ENCODE results near the gene KCNK1. TPM values are rescaled to one million over a fixed set of nuclear protein-coding genes. Genes with fewer than 3 reads are reported as not detected.
"Not testable (repeated sequence)": the region's sequence is repeated elsewhere in the genome, so short reads cannot be mapped to it uniquely, and the experiment has no call there.

The KCNK1 gene
- polyA plus RNA-seq, 1 donor from 2014 or later: 1.8 TPM

GRCh38 chr1:233609926-233610325 is 4.0 kb upstream of the KCNK1 start:
- H3F3A ChIP-seq (ENCODE audit: insufficient read depth, low read length, poor library complexity, severe bottlenecking): no peaks in the 10 kb centered on the region
- H3K27me3 ChIP-seq (ENCODE audit: insufficient read depth, low read depth, low read length): peaks cover 39% of the 10 kb centered on the region
- no peak overlapping the region for H3K4me3 ChIP-seq (ENCODE audit: low read length)
- H3K27ac ChIP-seq (ENCODE audit: low read length): no peak overlapping the region
- H3K9ac ChIP-seq (ENCODE audit: low read length): no peak overlapping the region
- H3K79me2 ChIP-seq (replicated peaks; ENCODE audit: insufficient read depth, low read length): no peaks in the 10 kb centered on the region
- no peak overlapping the region for H3K4me2 ChIP-seq (ENCODE audit: low read length)
- no peaks in the 10 kb centered on the region for H3K9me2 ChIP-seq (ENCODE audit: insufficient read depth, low read length)
- no peaks in the 10 kb centered on the region for H4K20me1 ChIP-seq (ENCODE audit: insufficient read depth)
- no peak overlapping the region for H2AFZ ChIP-seq (ENCODE audit: low read depth, low read length)
- H3K36me3 ChIP-seq (ENCODE audit: insufficient read depth, low read length): no peaks in the 10 kb centered on the region
- TF ChIP-seq REST (IDR thresholded peaks at IDR 0.05; ENCODE audit: borderline replicate concordance) (no peak), RAD21 (conservative IDR thresholded peaks at IDR 0.05) (no peak), SMC3 (conservative IDR thresholded peaks at IDR 0.05; ENCODE audit: poor library complexity) (no peak), MXI1 (conservative IDR thresholded peaks at IDR 0.05; ENCODE audit: poor library complexity, severe bottlenecking) (no peak), POLR2AphosphoS5 (IDR thresholded peaks at IDR 0.05) (no peak), EP300 (conservative IDR thresholded peaks at IDR 0.05; ENCODE audit: poor library complexity, severe bottlenecking) (no peak), TAF1 (IDR thresholded peaks at IDR 0.05; ENCODE audit: low read depth) (no peak), EZH2 (IDR thresholded peaks at IDR 0.05; ENCODE audit: borderline replicate concordance, insufficient read depth, low read length, poor library complexity, severe bottlenecking) (no peak)
- TF ChIP-seq, protein P1, sequence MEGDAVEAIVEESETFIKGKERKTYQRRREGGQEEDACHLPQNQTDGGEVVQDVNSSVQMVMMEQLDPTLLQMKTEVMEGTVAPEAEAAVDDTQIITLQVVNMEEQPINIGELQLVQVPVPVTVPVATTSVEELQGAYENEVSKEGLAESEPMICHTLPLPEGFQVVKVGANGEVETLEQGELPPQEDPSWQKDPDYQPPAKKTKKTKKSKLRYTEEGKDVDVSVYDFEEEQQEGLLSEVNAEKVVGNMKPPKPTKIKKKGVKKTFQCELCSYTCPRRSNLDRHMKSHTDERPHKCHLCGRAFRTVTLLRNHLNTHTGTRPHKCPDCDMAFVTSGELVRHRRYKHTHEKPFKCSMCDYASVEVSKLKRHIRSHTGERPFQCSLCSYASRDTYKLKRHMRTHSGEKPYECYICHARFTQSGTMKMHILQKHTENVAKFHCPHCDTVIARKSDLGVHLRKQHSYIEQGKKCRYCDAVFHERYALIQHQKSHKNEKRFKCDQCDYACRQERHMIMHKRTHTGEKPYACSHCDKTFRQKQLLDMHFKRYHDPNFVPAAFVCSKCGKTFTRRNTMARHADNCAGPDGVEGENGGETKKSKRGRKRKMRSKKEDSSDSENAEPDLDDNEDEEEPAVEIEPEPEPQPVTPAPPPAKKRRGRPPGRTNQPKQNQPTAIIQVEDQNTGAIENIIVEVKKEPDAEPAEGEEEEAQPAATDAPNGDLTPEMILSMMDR (IDR thresholded peaks at IDR 0.05; ENCODE audit: poor library complexity, severe bottlenecking): no peak
- no peaks in the 10 kb centered on the region for H3K9me3 ChIP-seq (ENCODE audit: low read length)

DNA sequence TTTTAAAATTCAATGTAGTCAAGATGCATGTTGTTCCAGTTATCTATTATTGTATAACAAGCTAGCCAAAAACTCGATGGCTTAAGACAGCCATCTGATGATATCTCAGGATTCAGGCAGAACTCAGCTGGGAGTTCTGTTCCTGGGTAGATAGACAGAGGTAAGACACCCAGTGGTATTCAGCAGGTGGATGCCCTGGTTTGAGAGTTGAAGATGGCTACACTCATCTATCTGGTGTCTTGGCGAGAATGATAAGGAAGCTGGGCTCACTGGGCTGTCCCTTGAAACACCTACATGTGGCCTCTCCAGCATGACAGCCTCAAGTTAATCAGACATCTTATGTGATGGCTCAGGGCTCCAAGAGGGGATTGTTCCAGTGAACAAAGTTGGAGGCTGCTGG is 3.3 kb upstream of the KCNK1 start:
- Histone ChIP-seq H3K79me2 (replicated peaks; ENCODE audit: insufficient read depth, low read length) (no peaks in the 10 kb centered on the region), H3F3A (ENCODE audit: insufficient read depth, low read length, poor library complexity, severe bottlenecking) (no peaks in the 10 kb centered on the region), H3K4me2 (ENCODE audit: low read length) (no peak overlapping the region), H3K9ac (ENCODE audit: low read length) (no peak overlapping the region), H3K36me3 (ENCODE audit: insufficient read depth, low read length) (no peaks in the 10 kb centered on the region), H3K4me3 (ENCODE audit: low read length) (no peak overlapping the region), H3K27ac (ENCODE audit: low read length) (no peak overlapping the region), H2AFZ (ENCODE audit: low read depth, low read length) (no peak overlapping the region), H3K9me2 (ENCODE audit: insufficient read depth, low read length) (no peaks in the 10 kb centered on the region), H3K9me3 (ENCODE audit: low read length) (no peaks in the 10 kb centered on the region), H4K20me1 (ENCODE audit: insufficient read depth) (no peaks in the 10 kb centered on the region), H3K27me3 (ENCODE audit: insufficient read depth, low read depth, low read length) (peaks cover 46% of the 10 kb centered on the region)
- TF ChIP-seq EZH2 (IDR thresholded peaks at IDR 0.05; ENCODE audit: borderline replicate concordance, insufficient read depth, low read length, poor library complexity, severe bottlenecking) (no peak), REST (IDR thresholded peaks at IDR 0.05; ENCODE audit: borderline replicate concordance) (no peak), MXI1 (conservative IDR thresholded peaks at IDR 0.05; ENCODE audit: poor library complexity, severe bottlenecking) (no peak), RAD21 (conservative IDR thresholded peaks at IDR 0.05) (no peak), TAF1 (IDR thresholded peaks at IDR 0.05; ENCODE audit: low read depth) (no peak), POLR2AphosphoS5 (IDR thresholded peaks at IDR 0.05) (no peak), EP300 (conservative IDR thresholded peaks at IDR 0.05; ENCODE audit: poor library complexity, severe bottlenecking) (no peak), SMC3 (conservative IDR thresholded peaks at IDR 0.05; ENCODE audit: poor library complexity) (no peak)
- TF ChIP-seq, protein P1 (IDR thresholded peaks at IDR 0.05; ENCODE audit: poor library complexity, severe bottlenecking): no peak

GRCh38 chr1:233611363-233611762 is 2.5 kb upstream of the KCNK1 start:
- H3F3A ChIP-seq (ENCODE audit: insufficient read depth, low read length, poor library complexity, severe bottlenecking); H2AFZ ChIP-seq (ENCODE audit: low read depth, low read length); H3K4me2 ChIP-seq (ENCODE audit: low read length); H3K4me3 ChIP-seq (ENCODE audit: low read length); H3K9me2 ChIP-seq (ENCODE audit: insufficient read depth, low read length); H3K27ac ChIP-seq (ENCODE audit: low read length); H4K20me1 ChIP-seq (ENCODE audit: insufficient read depth); H3K9ac ChIP-seq (ENCODE audit: low read length); H3K79me2 ChIP-seq (replicated peaks; ENCODE audit: insufficient read depth, low read length); H3K9me3 ChIP-seq (ENCODE audit: low read length); H3K36me3 ChIP-seq (ENCODE audit: insufficient read depth, low read length): not testable (repeated sequence)
- H3K27me3 ChIP-seq (ENCODE audit: insufficient read depth, low read depth, low read length): peaks cover 53% of the 10 kb centered on the region
